GM12878 (cell line): ENCODE data around the gene PELI1. TPM values are rescaled to one million over a fixed set of nuclear protein-coding genes. Genes with fewer than 3 reads are reported as not detected.
A peak's percentile ranks its signal among the peaks of the same experiment; 100 is the strongest.

Experiments used
- BCL11A ChIP-seq: IDR thresholded peaks from 2 replicates; pipeline ENCODE4 v1.6.1; 2011; ENCODE audit warnings: low read depth, low read length
- BMI1 ChIP-seq: fragments of 450-650 bp; IDR thresholded peaks from 2 replicates; pipeline ENCODE4 v1.6.1; 2016; ENCODE audit warnings: mild to moderate bottlenecking, moderate library complexity, borderline replicate concordance
- CHD1 ChIP-seq: IDR thresholded peaks from 2 replicates; pipeline ENCODE4 v1.6.1; 2012; ENCODE audit warnings: low read depth, low read length, improper control_type of control experiment
- EGR1 ChIP-seq, 2 experiments: IDR thresholded peaks; 1 replicate in 1 of 2; 2 replicates in 1 of 2; pipeline ENCODE4 v1.6.1; 2011 to 2012; ENCODE audit warnings: low read depth in 2 of 2, low read length in 2 of 2, borderline replicate concordance in 1 of 2, mild to moderate bottlenecking in 1 of 2, moderate library complexity in 1 of 2
- IKZF1 ChIP-seq: fragments of 450-650 bp; conservative IDR thresholded peaks from 2 replicates; pipeline ENCODE4 v1.6.1; 2017; ENCODE audit warnings: antibody characterized with exemption, mild to moderate bottlenecking
- JUNB ChIP-seq: IDR thresholded peaks from 2 replicates; pipeline ENCODE4 v1.6.1; 2016; ENCODE audit warnings: antibody characterized with exemption, mild to moderate bottlenecking
- MEF2A ChIP-seq: IDR thresholded peaks from 2 replicates; pipeline ENCODE4 v1.6.1; 2011; ENCODE audit warnings: low read depth, mild to moderate bottlenecking, low read length, moderate library complexity; ENCODE audit not compliant: insufficient read depth
- NFIC ChIP-seq: IDR thresholded peaks from 2 replicates; pipeline ENCODE4 v1.6.1; 2012; ENCODE audit warnings: low read depth, mild to moderate bottlenecking, inconsistent platforms, low read length, moderate library complexity
- SPI1 ChIP-seq: IDR thresholded peaks from 2 replicates; pipeline ENCODE4 v1.6.1; 2011; ENCODE audit warnings: low read depth, mild to moderate bottlenecking, low read length, moderate library complexity, borderline replicate concordance; ENCODE audit not compliant: insufficient read depth
- STAT3 ChIP-seq: IDR thresholded peaks from 2 replicates; pipeline ENCODE4 v1.6.1; 2011; ENCODE audit warnings: low read depth, low read length, improper control_type of control experiment
- SUZ12 ChIP-seq: fragments of 200-600 bp; sonication (generic); IDR thresholded peaks from one replicate; pipeline ENCODE4 v1.6.1; 2018; ENCODE audit warnings: antibody characterized with exemption, mild to moderate bottlenecking; ENCODE audit not compliant: unreplicated experiment
- ZNF24 ChIP-seq: fragments of 450-650 bp; IDR thresholded peaks from 2 replicates; pipeline ENCODE4 v1.6.1; 2017; ENCODE audit warnings: antibody characterized with exemption, mild to moderate bottlenecking
- ZNF274 ChIP-seq: IDR thresholded peaks from one replicate; pipeline ENCODE4 v1.8.0; 2011; ENCODE audit not compliant: insufficient read length, insufficient read depth
- polyA plus RNA-seq, 11 experiments: library from polyadenylated mRNA; depleted of rRNA in 4 of 11; unstranded in 6 of 11; stranded (reverse) in 5 of 11; fragments of >200 nt; fragmentation: Nextera tagmentation in 4 of 11; fragmentation: Illumina TruSeq in 1 of 11; extraction: Ambion mirVana in 4 of 11; extraction: Trizol in 1 of 11; gene quantifications; 1 replicate in 1 of 11; 2 replicates in 10 of 11; pipeline versions ENCODE4 v1.2.1 to v1.2.3, GENCODE V29; 2011 to 2016; ENCODE audit warnings: inconsistent platforms in 2 of 11, missing spikeins in 2 of 11, low read depth in 1 of 11
- total RNA-seq, 4 experiments: library from RNA; depleted of rRNA in 3 of 4; stranded (reverse); fragments of >200 nt in 3 of 4; fragmentation: Illumina TruSeq in 1 of 4; extraction: Trizol in 1 of 4; gene quantifications; 2 replicates each; pipeline versions ENCODE4 v1.2.1 to v1.2.3, GENCODE V29; 2013 to 2021
- TF ChIP-seq, protein P1 (sequence below): fragments of 450-650 bp; IDR thresholded peaks from 2 replicates; pipeline ENCODE4 v1.6.1; 2017; ENCODE audit warnings: mild to moderate bottlenecking, moderate library complexity
- TF ChIP-seq, protein P2 (sequence below): IDR thresholded peaks from 2 replicates; pipeline ENCODE4 v1.6.1; 2012; ENCODE audit warnings: low read depth, low read length, improper control_type of control experiment
- TF ChIP-seq, protein P3 (sequence below): fragments of 450-650 bp; formaldehyde crosslinking; IDR thresholded peaks from 2 replicates; pipeline ENCODE4 v1.4.0; 2020; ENCODE audit warnings: mild to moderate bottlenecking, moderate library complexity
- TF ChIP-seq, protein P4 (sequence below), 3 experiments: IDR thresholded peaks in 2 of 3; conservative IDR thresholded peaks in 1 of 3; 2 replicates each; pipeline ENCODE4 v1.5.1; 2011; ENCODE audit warnings: low read depth in 3 of 3, low read length in 3 of 3, mild to moderate bottlenecking in 3 of 3, control low read depth in 2 of 3, moderate library complexity in 2 of 3, inconsistent platforms in 1 of 3, mixed read lengths in 1 of 3; ENCODE audit not compliant: control insufficient read depth in 2 of 3, insufficient read depth in 1 of 3; ENCODE audit errors: extremely low read depth in 1 of 3

The PELI1 gene
- total and polyA plus RNA-seq, 10 of the 15 experiments (the other 5 are each of a cell fraction or from before 2014, with no cell fraction given) = 12.1 to 92.0 (median 39.8) TPM

DNA sequence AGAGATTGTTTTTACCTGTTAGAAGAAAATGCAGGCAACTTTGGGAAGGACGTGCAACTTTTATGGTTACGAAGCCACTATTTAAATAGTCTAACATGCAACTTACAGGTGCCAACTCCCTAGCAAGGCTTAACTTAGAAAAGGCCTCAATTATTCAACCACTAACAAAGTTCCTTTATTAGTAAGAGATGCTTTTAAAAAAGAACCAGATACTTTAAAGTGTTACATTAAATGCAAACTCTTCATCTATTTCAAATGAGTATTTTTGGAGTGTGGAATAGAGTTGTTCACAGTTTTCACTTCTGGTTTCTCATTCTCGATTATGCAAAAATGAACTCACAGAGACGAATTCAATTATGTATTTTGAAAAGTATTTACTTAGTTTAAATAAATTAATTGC is 51.7 kb downstream of the PELI1 start (continued):
- TF ChIP-seq, protein P1, sequence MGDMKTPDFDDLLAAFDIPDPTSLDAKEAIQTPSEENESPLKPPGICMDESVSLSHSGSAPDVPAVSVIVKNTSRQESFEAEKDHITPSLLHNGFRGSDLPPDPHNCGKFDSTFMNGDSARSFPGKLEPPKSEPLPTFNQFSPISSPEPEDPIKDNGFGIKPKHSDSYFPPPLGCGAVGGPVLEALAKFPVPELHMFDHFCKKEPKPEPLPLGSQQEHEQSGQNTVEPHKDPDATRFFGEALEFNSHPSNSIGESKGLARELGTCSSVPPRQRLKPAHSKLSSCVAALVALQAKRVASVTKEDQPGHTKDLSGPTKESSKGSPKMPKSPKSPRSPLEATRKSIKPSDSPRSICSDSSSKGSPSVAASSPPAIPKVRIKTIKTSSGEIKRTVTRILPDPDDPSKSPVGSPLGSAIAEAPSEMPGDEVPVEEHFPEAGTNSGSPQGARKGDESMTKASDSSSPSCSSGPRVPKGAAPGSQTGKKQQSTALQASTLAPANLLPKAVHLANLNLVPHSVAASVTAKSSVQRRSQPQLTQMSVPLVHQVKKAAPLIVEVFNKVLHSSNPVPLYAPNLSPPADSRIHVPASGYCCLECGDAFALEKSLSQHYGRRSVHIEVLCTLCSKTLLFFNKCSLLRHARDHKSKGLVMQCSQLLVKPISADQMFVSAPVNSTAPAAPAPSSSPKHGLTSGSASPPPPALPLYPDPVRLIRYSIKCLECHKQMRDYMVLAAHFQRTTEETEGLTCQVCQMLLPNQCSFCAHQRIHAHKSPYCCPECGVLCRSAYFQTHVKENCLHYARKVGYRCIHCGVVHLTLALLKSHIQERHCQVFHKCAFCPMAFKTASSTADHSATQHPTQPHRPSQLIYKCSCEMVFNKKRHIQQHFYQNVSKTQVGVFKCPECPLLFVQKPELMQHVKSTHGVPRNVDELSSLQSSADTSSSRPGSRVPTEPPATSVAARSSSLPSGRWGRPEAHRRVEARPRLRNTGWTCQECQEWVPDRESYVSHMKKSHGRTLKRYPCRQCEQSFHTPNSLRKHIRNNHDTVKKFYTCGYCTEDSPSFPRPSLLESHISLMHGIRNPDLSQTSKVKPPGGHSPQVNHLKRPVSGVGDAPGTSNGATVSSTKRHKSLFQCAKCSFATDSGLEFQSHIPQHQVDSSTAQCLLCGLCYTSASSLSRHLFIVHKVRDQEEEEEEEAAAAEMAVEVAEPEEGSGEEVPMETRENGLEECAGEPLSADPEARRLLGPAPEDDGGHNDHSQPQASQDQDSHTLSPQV = no peak
- TF ChIP-seq ZNF24 = no peak
- TF ChIP-seq, protein P2, sequence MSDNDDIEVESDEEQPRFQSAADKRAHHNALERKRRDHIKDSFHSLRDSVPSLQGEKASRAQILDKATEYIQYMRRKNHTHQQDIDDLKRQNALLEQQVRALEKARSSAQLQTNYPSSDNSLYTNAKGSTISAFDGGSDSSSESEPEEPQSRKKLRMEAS = no peak
- TF ChIP-seq BMI1 = 0 out of 2 replicates have a peak, but pooled peaks have one; percentile 26
- TF ChIP-seq, protein P3, sequence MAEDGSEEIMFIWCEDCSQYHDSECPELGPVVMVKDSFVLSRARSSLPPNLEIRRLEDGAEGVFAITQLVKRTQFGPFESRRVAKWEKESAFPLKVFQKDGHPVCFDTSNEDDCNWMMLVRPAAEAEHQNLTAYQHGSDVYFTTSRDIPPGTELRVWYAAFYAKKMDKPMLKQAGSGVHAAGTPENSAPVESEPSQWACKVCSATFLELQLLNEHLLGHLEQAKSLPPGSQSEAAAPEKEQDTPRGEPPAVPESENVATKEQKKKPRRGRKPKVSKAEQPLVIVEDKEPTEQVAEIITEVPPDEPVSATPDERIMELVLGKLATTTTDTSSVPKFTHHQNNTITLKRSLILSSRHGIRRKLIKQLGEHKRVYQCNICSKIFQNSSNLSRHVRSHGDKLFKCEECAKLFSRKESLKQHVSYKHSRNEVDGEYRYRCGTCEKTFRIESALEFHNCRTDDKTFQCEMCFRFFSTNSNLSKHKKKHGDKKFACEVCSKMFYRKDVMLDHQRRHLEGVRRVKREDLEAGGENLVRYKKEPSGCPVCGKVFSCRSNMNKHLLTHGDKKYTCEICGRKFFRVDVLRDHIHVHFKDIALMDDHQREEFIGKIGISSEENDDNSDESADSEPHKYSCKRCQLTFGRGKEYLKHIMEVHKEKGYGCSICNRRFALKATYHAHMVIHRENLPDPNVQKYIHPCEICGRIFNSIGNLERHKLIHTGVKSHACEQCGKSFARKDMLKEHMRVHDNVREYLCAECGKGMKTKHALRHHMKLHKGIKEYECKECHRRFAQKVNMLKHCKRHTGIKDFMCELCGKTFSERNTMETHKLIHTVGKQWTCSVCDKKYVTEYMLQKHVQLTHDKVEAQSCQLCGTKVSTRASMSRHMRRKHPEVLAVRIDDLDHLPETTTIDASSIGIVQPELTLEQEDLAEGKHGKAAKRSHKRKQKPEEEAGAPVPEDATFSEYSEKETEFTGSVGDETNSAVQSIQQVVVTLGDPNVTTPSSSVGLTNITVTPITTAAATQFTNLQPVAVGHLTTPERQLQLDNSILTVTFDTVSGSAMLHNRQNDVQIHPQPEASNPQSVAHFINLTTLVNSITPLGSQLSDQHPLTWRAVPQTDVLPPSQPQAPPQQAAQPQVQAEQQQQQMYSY (CRISPR knock-in tag) = no peak
- no peak for TF ChIP-seq CHD1
- TF ChIP-seq NFIC = peak; percentile 95
- TF ChIP-seq, protein P4, sequence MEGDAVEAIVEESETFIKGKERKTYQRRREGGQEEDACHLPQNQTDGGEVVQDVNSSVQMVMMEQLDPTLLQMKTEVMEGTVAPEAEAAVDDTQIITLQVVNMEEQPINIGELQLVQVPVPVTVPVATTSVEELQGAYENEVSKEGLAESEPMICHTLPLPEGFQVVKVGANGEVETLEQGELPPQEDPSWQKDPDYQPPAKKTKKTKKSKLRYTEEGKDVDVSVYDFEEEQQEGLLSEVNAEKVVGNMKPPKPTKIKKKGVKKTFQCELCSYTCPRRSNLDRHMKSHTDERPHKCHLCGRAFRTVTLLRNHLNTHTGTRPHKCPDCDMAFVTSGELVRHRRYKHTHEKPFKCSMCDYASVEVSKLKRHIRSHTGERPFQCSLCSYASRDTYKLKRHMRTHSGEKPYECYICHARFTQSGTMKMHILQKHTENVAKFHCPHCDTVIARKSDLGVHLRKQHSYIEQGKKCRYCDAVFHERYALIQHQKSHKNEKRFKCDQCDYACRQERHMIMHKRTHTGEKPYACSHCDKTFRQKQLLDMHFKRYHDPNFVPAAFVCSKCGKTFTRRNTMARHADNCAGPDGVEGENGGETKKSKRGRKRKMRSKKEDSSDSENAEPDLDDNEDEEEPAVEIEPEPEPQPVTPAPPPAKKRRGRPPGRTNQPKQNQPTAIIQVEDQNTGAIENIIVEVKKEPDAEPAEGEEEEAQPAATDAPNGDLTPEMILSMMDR (IDR thresholded peaks at IDR 0.05 in 2 of 3, conservative IDR thresholded peaks at IDR 0.05 in 1 of 3; ENCODE audit: control insufficient read depth in 2 of 3, extremely low read depth in 1 of 3, insufficient read depth in 1 of 3, low read depth in 3 of 3, low read length in 3 of 3) = no peak
- TF ChIP-seq JUNB = peak; percentile 76
- TF ChIP-seq ZNF274 = no peak
- no peak for TF ChIP-seq STAT3
- TF ChIP-seq BCL11A = 0 out of 2 replicates have a peak, but pooled peaks have one; percentile 68
- peak; percentile 65; the same call in 1 of the 2 replicates for TF ChIP-seq SPI1
- no peak for TF ChIP-seq IKZF1
- peak; percentile 93 for TF ChIP-seq MEF2A
- no peak for TF ChIP-seq SUZ12
- no peak for TF ChIP-seq EGR1 (IDR thresholded peaks at IDR 0.05; ENCODE audit: borderline replicate concordance in 1 of 2, low read depth in 2 of 2, low read length in 2 of 2)
